Gastroesophageal sphincter (tissue), 3 donors: ENCODE data around the gene C19orf38.

Experiments used
- EP300 ChIP-seq: sonication (generic); formaldehyde crosslinking; IDR thresholded peaks from one replicate; pipeline ENCODE4 v1.6.1; 2017; ENCODE audit warnings: antibody characterized with exemption, mild to moderate bottlenecking
- POLR2A ChIP-seq, 2 donors: fragments of 450-650 bp; IDR thresholded peaks; one replicate each; pipeline ENCODE4 v1.6.1; 2017; ENCODE audit warnings: antibody characterized with exemption in 2 of 2, mild to moderate bottlenecking in 2 of 2, moderate library complexity in 1 of 2
- POLR2AphosphoS5 ChIP-seq: sonication (generic); formaldehyde crosslinking; IDR thresholded peaks from one replicate; pipeline ENCODE4 v1.6.1; 2017; ENCODE audit warnings: antibody characterized with exemption
- TF ChIP-seq, protein P1 (sequence below), 4 experiments: fragments of 200-600 bp in 2 of 4; fragments of 450-650 bp in 2 of 4; sonication (generic) in 1 of 4; IDR thresholded peaks; one replicate each; pipeline ENCODE4 v1.5.1; 2017 to 2019; ENCODE audit warnings: antibody characterized with exemption in 4 of 4, mild to moderate bottlenecking in 2 of 4, moderate library complexity in 2 of 4

GRCh38 chr19:10850631-10851030, 2.4 kb downstream of the C19orf38 start:
- no peak for TF ChIP-seq EP300
- no peak for TF ChIP-seq POLR2AphosphoS5
- TF ChIP-seq, protein P1, sequence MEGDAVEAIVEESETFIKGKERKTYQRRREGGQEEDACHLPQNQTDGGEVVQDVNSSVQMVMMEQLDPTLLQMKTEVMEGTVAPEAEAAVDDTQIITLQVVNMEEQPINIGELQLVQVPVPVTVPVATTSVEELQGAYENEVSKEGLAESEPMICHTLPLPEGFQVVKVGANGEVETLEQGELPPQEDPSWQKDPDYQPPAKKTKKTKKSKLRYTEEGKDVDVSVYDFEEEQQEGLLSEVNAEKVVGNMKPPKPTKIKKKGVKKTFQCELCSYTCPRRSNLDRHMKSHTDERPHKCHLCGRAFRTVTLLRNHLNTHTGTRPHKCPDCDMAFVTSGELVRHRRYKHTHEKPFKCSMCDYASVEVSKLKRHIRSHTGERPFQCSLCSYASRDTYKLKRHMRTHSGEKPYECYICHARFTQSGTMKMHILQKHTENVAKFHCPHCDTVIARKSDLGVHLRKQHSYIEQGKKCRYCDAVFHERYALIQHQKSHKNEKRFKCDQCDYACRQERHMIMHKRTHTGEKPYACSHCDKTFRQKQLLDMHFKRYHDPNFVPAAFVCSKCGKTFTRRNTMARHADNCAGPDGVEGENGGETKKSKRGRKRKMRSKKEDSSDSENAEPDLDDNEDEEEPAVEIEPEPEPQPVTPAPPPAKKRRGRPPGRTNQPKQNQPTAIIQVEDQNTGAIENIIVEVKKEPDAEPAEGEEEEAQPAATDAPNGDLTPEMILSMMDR (IDR thresholded peaks at IDR 0.05) = no peak
- no peak for TF ChIP-seq POLR2A (IDR thresholded peaks at IDR 0.05)
